H1 (cell line): ENCODE results near the gene SLC6A12. TPM values are rescaled to one million over a fixed set of nuclear protein-coding genes. Genes with fewer than 3 reads are reported as not detected.

Source experiments
- CTCF ChIA-PET: fragments of 300-600 bp; sonication (Branson Sonifier 250); formaldehyde crosslinking; loops from one replicate; lab custom pipeline; 2021; ENCODE audit not compliant: partially characterized antibody; lab: Charles Lee
- POLR2A ChIA-PET: fragments of 300-600 bp; sonication (Branson Sonifier 250); formaldehyde crosslinking; loops from one replicate; lab custom pipeline; 2021; ENCODE audit warnings: inconsistent platforms; ENCODE audit not compliant: partially characterized antibody; lab: Charles Lee
- DNase-seq, 2 experiments: peaks; one replicate each; pipeline versions ENCODE4 v3.0.0 to v3.0.0-alpha.2; 2010 to 2022; ENCODE audit warnings: low spot score in 2 of 2, low read depth in 1 of 2, mixed read lengths in 1 of 2
- FAIRE-seq: peaks from 2 replicates; lab custom pipeline; 2011; peaks lifted over from hg19 to GRCh38; lab: Jason Lieb, UNC
- H2AFZ ChIP-seq: 2 replicates; pipeline ENCODE4 v1.8.1; 2012; ENCODE audit warnings: low read length, inconsistent platforms
- H2AK5ac ChIP-seq: 2 replicates; pipeline ENCODE4 v1.6.1; 2013; ENCODE audit warnings: low read depth, low read length
- H2BK120ac ChIP-seq: replicated peaks from 2 replicates; pipeline ENCODE3; 2013; ENCODE audit warnings: low read depth, low read length, inconsistent platforms
- H2BK12ac ChIP-seq: 2 replicates; pipeline ENCODE4 v1.6.1; 2013; ENCODE audit warnings: low read depth, low read length
- H2BK15ac ChIP-seq: 2 replicates; pipeline ENCODE4 v1.6.1; 2013; ENCODE audit warnings: low read length
- H2BK20ac ChIP-seq: 2 replicates; pipeline ENCODE4 v1.6.1; 2013; ENCODE audit warnings: low read length
- H2BK5ac ChIP-seq: 2 replicates; pipeline ENCODE4 v1.6.1; 2013; ENCODE audit warnings: low read depth, low read length
- H3K14ac ChIP-seq: 2 replicates; pipeline ENCODE4 v1.6.1; 2013; ENCODE audit warnings: inconsistent platforms; ENCODE audit not compliant: insufficient read length
- H3K18ac ChIP-seq: 2 replicates; pipeline ENCODE4 v1.6.1; 2013; ENCODE audit warnings: low read length; ENCODE audit errors: extremely low read depth
- H3K23ac ChIP-seq: 2 replicates; pipeline ENCODE4 v1.6.1; 2013; ENCODE audit warnings: inconsistent platforms; ENCODE audit not compliant: insufficient read length
- H3K23me2 ChIP-seq: 2 replicates; pipeline ENCODE4 v1.6.1; 2013; ENCODE audit warnings: low read depth, low read length
- H3K27ac ChIP-seq: 2 replicates; pipeline ENCODE4 v1.6.1; 2011; ENCODE audit warnings: low read depth, low read length, inconsistent platforms
- H3K27me3 ChIP-seq, 4 experiments: replicated peaks in 1 of 4; 1 replicate in 1 of 4; 2 replicates in 3 of 4; pipeline versions ENCODE4 v1.6.1 to v1.8.1; 2011 to 2013; ENCODE audit warnings: low read length in 3 of 4, mild to moderate bottlenecking in 3 of 4, inconsistent platforms in 2 of 4, mixed read lengths in 2 of 4, moderate library complexity in 1 of 4; ENCODE audit not compliant: control insufficient read depth in 3 of 4, insufficient read depth in 3 of 4; ENCODE audit errors: extremely low read depth in 1 of 4
- H3K36me3 ChIP-seq, 4 experiments: 2 replicates each; pipeline versions ENCODE4 v1.6.1 to v1.8.1; 2011 to 2013; ENCODE audit warnings: mild to moderate bottlenecking in 4 of 4, low read length in 3 of 4, moderate library complexity in 2 of 4, control low read depth in 1 of 4, inconsistent platforms in 1 of 4; ENCODE audit not compliant: insufficient read depth in 4 of 4, control insufficient read depth in 2 of 4
- H3K4ac ChIP-seq: replicated peaks from 2 replicates; pipeline ENCODE3; 2013; ENCODE audit warnings: low read length, low read depth, mixed read lengths, inconsistent platforms; ENCODE audit not compliant: insufficient read length
- H3K4me1 ChIP-seq, 4 experiments: replicated peaks in 1 of 4; 1 replicate in 1 of 4; 2 replicates in 3 of 4; pipeline versions ENCODE4 v1.6.1 to v1.8.1; 2011 to 2013; ENCODE audit warnings: low read length in 3 of 4, inconsistent platforms in 2 of 4, mixed read lengths in 1 of 4; ENCODE audit not compliant: insufficient read depth in 4 of 4, control insufficient read depth in 3 of 4
- H3K4me2 ChIP-seq, 2 experiments: 2 replicates each; pipeline versions ENCODE4 v1.6.1 to v1.8.1; 2011 to 2013; ENCODE audit warnings: low read depth in 2 of 2, low read length in 2 of 2, control low read depth in 1 of 2, inconsistent platforms in 1 of 2, mild to moderate bottlenecking in 1 of 2; ENCODE audit not compliant: insufficient read depth in 1 of 2
- H3K4me3 ChIP-seq, 4 experiments: fragments of 200-600, 300-600 bp in 1 of 4; sonication (generic), shearing (Covaris generic), sonication (Bioruptor Twin) in 1 of 4; 2 replicates each; pipeline versions ENCODE4 v1.5.1 to v1.8.1; 2011 to 2016; ENCODE audit warnings: low read length in 4 of 4, low read depth in 3 of 4, control low read depth in 2 of 4, inconsistent platforms in 2 of 4, mild to moderate bottlenecking in 2 of 4, mixed read lengths in 1 of 4, moderate library complexity in 1 of 4; ENCODE audit not compliant: insufficient read depth in 2 of 4; ENCODE audit errors: extremely low read depth in 1 of 4
- H3K56ac ChIP-seq: replicated peaks from 2 replicates; pipeline ENCODE3; 2013; ENCODE audit warnings: low read depth, mild to moderate bottlenecking, mixed read lengths, low read length, inconsistent platforms; ENCODE audit not compliant: insufficient read length
- H3K79me1 ChIP-seq: 2 replicates; pipeline ENCODE4 v1.6.1; 2013; ENCODE audit warnings: low read depth, low read length, control low read depth
- H3K79me2 ChIP-seq, 2 experiments: 2 replicates each; pipeline versions ENCODE4 v1.6.1 to v1.8.1; 2012 to 2013; ENCODE audit warnings: low read length in 2 of 2, mild to moderate bottlenecking in 2 of 2, inconsistent platforms in 1 of 2; ENCODE audit not compliant: insufficient read depth in 2 of 2, control insufficient read depth in 1 of 2
- H3K9ac ChIP-seq, 4 experiments: replicated peaks in 1 of 4; 1 replicate in 1 of 4; 2 replicates in 3 of 4; pipeline versions ENCODE4 v1.6.1 to v1.8.1; 2011 to 2013; ENCODE audit warnings: low read depth in 3 of 4, low read length in 3 of 4, control low read depth in 2 of 4, mild to moderate bottlenecking in 2 of 4, moderate library complexity in 2 of 4, inconsistent platforms in 1 of 4; ENCODE audit errors: extremely low read depth in 1 of 4
- H3K9me3 ChIP-seq, 2 experiments: 2 replicates each; pipeline versions ENCODE4 v1.6.1 to v1.8.1; 2012 to 2013; ENCODE audit warnings: mild to moderate bottlenecking in 2 of 2, moderate library complexity in 2 of 2, control low read depth in 1 of 2, inconsistent platforms in 1 of 2, low read depth in 1 of 2, low read length in 1 of 2, mixed read lengths in 1 of 2; ENCODE audit not compliant: insufficient read depth in 2 of 2
- H4K20me1 ChIP-seq, 2 experiments: replicated peaks in 1 of 2; 2 replicates each; pipeline versions ENCODE3 to v1.8.1; 2011 to 2013; ENCODE audit warnings: inconsistent platforms in 2 of 2, low read length in 2 of 2, mild to moderate bottlenecking in 1 of 2; ENCODE audit not compliant: insufficient read depth in 2 of 2, control insufficient read depth in 1 of 2
- H4K5ac ChIP-seq: 2 replicates; pipeline ENCODE4 v1.6.1; 2013; ENCODE audit warnings: low read length, low read depth, mixed read lengths, inconsistent platforms; ENCODE audit not compliant: insufficient read length
- H4K8ac ChIP-seq: 2 replicates; pipeline ENCODE4 v1.8.0; 2013; ENCODE audit warnings: mild to moderate bottlenecking, moderate library complexity, low read length, inconsistent platforms; ENCODE audit not compliant: insufficient read depth; ENCODE audit errors: extremely low read depth
- H4K91ac ChIP-seq: replicated peaks from 2 replicates; pipeline ENCODE3; 2013; ENCODE audit warnings: low read length, mixed read lengths, inconsistent platforms; ENCODE audit not compliant: insufficient read length
- ASH2L ChIP-seq: fragments of 200-600, 300-600 bp; sonication (generic); IDR thresholded peaks from one replicate; pipeline ENCODE4 v1.7.1; 2017; ENCODE audit warnings: low read length
- ATF3 ChIP-seq: IDR thresholded peaks from 2 replicates; pipeline ENCODE4 v1.6.1; 2011; ENCODE audit warnings: low read depth, mild to moderate bottlenecking, low read length; ENCODE audit not compliant: insufficient read depth
- CBX8 ChIP-seq: fragments of 300-800, 300-1000 bp; sonication (generic); IDR thresholded peaks from 2 replicates; pipeline ENCODE4 v1.7.1; 2016; ENCODE audit warnings: low read depth, low read length, borderline replicate concordance
- CEBPB ChIP-seq: IDR thresholded peaks from 2 replicates; pipeline ENCODE4 v1.6.1; 2012; ENCODE audit warnings: low read depth, low read length
- CHD1 ChIP-seq: IDR thresholded peaks from 2 replicates; pipeline ENCODE4 v1.6.1; 2012; ENCODE audit warnings: low read depth, low read length, improper control_type of control experiment
- CREB1 ChIP-seq: IDR thresholded peaks from 2 replicates; pipeline ENCODE4 v1.6.1; 2012; ENCODE audit warnings: inconsistent platforms
- GTF2F1 ChIP-seq: IDR thresholded peaks from 2 replicates; pipeline ENCODE4 v1.6.1; 2012; ENCODE audit warnings: low read depth, low read length, improper control_type of control experiment, borderline replicate concordance
- HDAC2 ChIP-seq, 2 experiments: fragments of 300-600 bp in 1 of 2; sonication (generic) in 1 of 2; IDR thresholded peaks; 2 replicates each; pipeline ENCODE4 v1.6.1; 2011 to 2012; ENCODE audit warnings: low read depth in 2 of 2, low read length in 2 of 2, mild to moderate bottlenecking in 2 of 2, moderate library complexity in 2 of 2, borderline replicate concordance in 1 of 2, inconsistent platforms in 1 of 2
- KDM1A ChIP-seq: fragments of 200-600, 300-600 bp; sonication (generic); IDR thresholded peaks from 2 replicates; pipeline ENCODE4 v1.7.1; 2016; ENCODE audit warnings: mild to moderate bottlenecking, low read length, borderline replicate concordance
- KDM4A ChIP-seq: IDR thresholded peaks from one replicate; pipeline ENCODE4 v1.7.1; 2012; ENCODE audit warnings: low read depth, mild to moderate bottlenecking, moderate library complexity, low read length, inconsistent platforms; ENCODE audit not compliant: severe bottlenecking
- MAFK ChIP-seq: IDR thresholded peaks from 2 replicates; pipeline ENCODE4 v1.6.1; 2012; ENCODE audit warnings: low read depth, mild to moderate bottlenecking, improper control_type of control experiment, low read length
- POLR2AphosphoS5 ChIP-seq: IDR thresholded peaks from 2 replicates; pipeline ENCODE4 v1.6.1; 2011; ENCODE audit warnings: low read depth, low read length
- RAD21 ChIP-seq, 2 experiments: IDR thresholded peaks in 1 of 2; conservative IDR thresholded peaks in 1 of 2; 2 replicates each; pipeline ENCODE4 v1.6.1; 2011; ENCODE audit warnings: low read depth in 2 of 2, low read length in 2 of 2, improper control_type of control experiment in 1 of 2, inconsistent platforms in 1 of 2, mild to moderate bottlenecking in 1 of 2, moderate library complexity in 1 of 2
- RBBP5 ChIP-seq: IDR thresholded peaks from 2 replicates; pipeline ENCODE4 v1.7.1; 2012; ENCODE audit warnings: low read depth, mild to moderate bottlenecking, inconsistent platforms, low read length, moderate library complexity, borderline replicate concordance
- WGBS, 2 experiments: shearing (Covaris generic) in 1 of 2; methylation state at CpG; one replicate each; pipeline versions ENCODE4 v1.1.6 to v1.1.7; 2013 to 2015; ENCODE audit warnings: low lambda C conversion rate in 2 of 2, mixed read lengths in 2 of 2, inconsistent platforms in 1 of 2, low coverage in 1 of 2, missing lambda C conversion rate in 1 of 2; ENCODE audit not compliant: insufficient replicate concordance in 2 of 2, insufficient coverage in 1 of 2, insufficient read length in 1 of 2; ENCODE audit errors: extremely low coverage in 1 of 2, missing lambda C conversion rate in 1 of 2; 5-methylcytosine and 5-hydroxymethylcytosine counted together
- polyA plus RNA-seq, 7 experiments: library from polyadenylated mRNA; depleted of rRNA in 3 of 7; stranded (reverse) in 5 of 7; unstranded in 2 of 7; fragments of >200 nt in 5 of 7; fragments of 200-250 nt in 2 of 7; gene quantifications; 1 replicate in 5 of 7; 2 replicates in 1 of 7; 4 replicates in 1 of 7; pipeline versions ENCODE4 v1.2.1 to v1.2.3, GENCODE V29; 2011 to 2013; ENCODE audit warnings: missing spikeins in 2 of 7, mixed read lengths in 2 of 7
- total RNA-seq: library from RNA; stranded (reverse); fragmentation: NEBNext Ultra II Directional; extraction: Animal tissue kit (Norgen Biotek cat#: 25700); gene quantifications from 2 replicates; pipeline ENCODE4 v1.2.1, GENCODE V29; 2021

Gene SLC6A12
- total and polyA plus RNA-seq, 2 of the 8 experiments (the other 6 are each of a cell fraction or from before 2014, with no cell fraction given), result 0.70 to 1.1 TPM

GRCh38 chr12:208813-209212, 5.1 kb downstream of the SLC6A12 start:
- Histone ChIP-seq H3K27me3 (peaks cover 3 to 36% (median 25%) of the 10 kb centered on the region in 4 experiments), H4K5ac (no peak overlapping the region), H2BK5ac (no peak overlapping the region), H3K79me1 (no peaks in the 10 kb centered on the region), H4K91ac (no peak overlapping the region), H3K4ac (no peak overlapping the region), H3K56ac (no peak overlapping the region), H3K4me2 (no peak overlapping the region), H2BK15ac (no peak overlapping the region), H3K18ac (no peak overlapping the region), H4K20me1 (peaks cover 0 to 2% of the 10 kb centered on the region in 2 experiments), H2BK12ac (no peak overlapping the region), H3K36me3 (no peaks in the 10 kb centered on the region), H3K79me2 (no peaks in the 10 kb centered on the region), H3K14ac (no peak overlapping the region), H2BK20ac (no peak overlapping the region), H4K8ac (no peak overlapping the region), H3K23ac (no peak overlapping the region), H3K9me3 (no peaks in the 10 kb centered on the region), H3K27ac (no peak overlapping the region), H3K4me1 (peaks cover 0 to 24% (median 16%) of the 10 kb centered on the region in 4 experiments; a peak in 6 of 7 replicates), H3K9ac (no peak overlapping the region), H2AFZ (no peak overlapping the region), H2BK120ac (no peak overlapping the region), H3K23me2 (peaks cover 5% of the 10 kb centered on the region; the same call in 1 of the 2 replicates), H2AK5ac (no peak overlapping the region), H3K4me3 (no peak overlapping the region)
- 89% methylated on average over 4 of the region's 4 CpGs; no CpG with 5 or more reads in 1 of the 2 experiments for WGBS, 2 experiments
- DNase-seq (no peak), FAIRE-seq (no peak)
- ChIA-PET CTCF (interaction anchor here (3.4 kb wide), 1 partner anchor 11 kb away, joined by 31 read pairs; no protein-coding TSS in a partner anchor), POLR2A (no interaction called here)
- TF ChIP-seq HDAC2 (IDR thresholded peaks at IDR 0.05; ENCODE audit: borderline replicate concordance in 1 of 2, low read depth in 2 of 2, low read length in 2 of 2) (no peak), CBX8 (no peak), ASH2L (no peak), MAFK (no peak), GTF2F1 (no peak), CEBPB (no peak), CHD1 (no peak), RBBP5 (no peak), POLR2AphosphoS5 (no peak), KDM4A (no peak), RAD21 (IDR thresholded peaks at IDR 0.05 in 1 of 2, conservative IDR thresholded peaks at IDR 0.05 in 1 of 2; ENCODE audit: low read depth in 2 of 2, low read length in 2 of 2) (no peak), KDM1A (no peak), CREB1 (no peak), ATF3 (no peak)
